H1 (cell line): Measurements from ENCODE around the gene SOBP. TPM values are rescaled to one million over a fixed set of nuclear protein-coding genes. Genes with fewer than 3 reads are reported as not detected.

Experiments used
- CTCF ChIA-PET: fragments of 300-600 bp; sonication (Branson Sonifier 250); formaldehyde crosslinking; loops from one replicate; lab custom pipeline; 2021; ENCODE audit not compliant: partially characterized antibody; lab: Charles Lee
- POLR2A ChIA-PET: fragments of 300-600 bp; sonication (Branson Sonifier 250); formaldehyde crosslinking; loops from one replicate; lab custom pipeline; 2021; ENCODE audit warnings: inconsistent platforms; ENCODE audit not compliant: partially characterized antibody; lab: Charles Lee
- DNase-seq, 2 experiments: peaks; one replicate each; pipeline versions ENCODE4 v3.0.0 to v3.0.0-alpha.2; 2010 to 2022; ENCODE audit warnings: low spot score in 2 of 2, low read depth in 1 of 2, mixed read lengths in 1 of 2
- FAIRE-seq: peaks from 2 replicates; lab custom pipeline; 2011; peaks lifted over from hg19 to GRCh38; lab: Jason Lieb, UNC
- H2AFZ ChIP-seq: 2 replicates; pipeline ENCODE4 v1.8.1; 2012; ENCODE audit warnings: low read length, inconsistent platforms
- H2AK5ac ChIP-seq: 2 replicates; pipeline ENCODE4 v1.6.1; 2013; ENCODE audit warnings: low read depth, low read length
- H2BK120ac ChIP-seq: replicated peaks from 2 replicates; pipeline ENCODE3; 2013; ENCODE audit warnings: low read depth, low read length, inconsistent platforms
- H2BK12ac ChIP-seq: 2 replicates; pipeline ENCODE4 v1.6.1; 2013; ENCODE audit warnings: low read depth, low read length
- H2BK15ac ChIP-seq: 2 replicates; pipeline ENCODE4 v1.6.1; 2013; ENCODE audit warnings: low read length
- H2BK20ac ChIP-seq: 2 replicates; pipeline ENCODE4 v1.6.1; 2013; ENCODE audit warnings: low read length
- H2BK5ac ChIP-seq: 2 replicates; pipeline ENCODE4 v1.6.1; 2013; ENCODE audit warnings: low read depth, low read length
- H3K14ac ChIP-seq: 2 replicates; pipeline ENCODE4 v1.6.1; 2013; ENCODE audit warnings: inconsistent platforms; ENCODE audit not compliant: insufficient read length
- H3K18ac ChIP-seq: 2 replicates; pipeline ENCODE4 v1.6.1; 2013; ENCODE audit warnings: low read length; ENCODE audit errors: extremely low read depth
- H3K23ac ChIP-seq: 2 replicates; pipeline ENCODE4 v1.6.1; 2013; ENCODE audit warnings: inconsistent platforms; ENCODE audit not compliant: insufficient read length
- H3K23me2 ChIP-seq: 2 replicates; pipeline ENCODE4 v1.6.1; 2013; ENCODE audit warnings: low read depth, low read length
- H3K27ac ChIP-seq: 2 replicates; pipeline ENCODE4 v1.6.1; 2011; ENCODE audit warnings: low read depth, low read length, inconsistent platforms
- H3K27me3 ChIP-seq, 4 experiments: replicated peaks in 1 of 4; 1 replicate in 1 of 4; 2 replicates in 3 of 4; pipeline versions ENCODE4 v1.6.1 to v1.8.1; 2011 to 2013; ENCODE audit warnings: low read length in 3 of 4, mild to moderate bottlenecking in 3 of 4, inconsistent platforms in 2 of 4, mixed read lengths in 2 of 4, moderate library complexity in 1 of 4; ENCODE audit not compliant: control insufficient read depth in 3 of 4, insufficient read depth in 3 of 4; ENCODE audit errors: extremely low read depth in 1 of 4
- H3K36me3 ChIP-seq, 4 experiments: 2 replicates each; pipeline versions ENCODE4 v1.6.1 to v1.8.1; 2011 to 2013; ENCODE audit warnings: mild to moderate bottlenecking in 4 of 4, low read length in 3 of 4, moderate library complexity in 2 of 4, control low read depth in 1 of 4, inconsistent platforms in 1 of 4; ENCODE audit not compliant: insufficient read depth in 4 of 4, control insufficient read depth in 2 of 4
- H3K4ac ChIP-seq: replicated peaks from 2 replicates; pipeline ENCODE3; 2013; ENCODE audit warnings: low read length, low read depth, mixed read lengths, inconsistent platforms; ENCODE audit not compliant: insufficient read length
- H3K4me1 ChIP-seq, 4 experiments: replicated peaks in 1 of 4; 1 replicate in 1 of 4; 2 replicates in 3 of 4; pipeline versions ENCODE4 v1.6.1 to v1.8.1; 2011 to 2013; ENCODE audit warnings: low read length in 3 of 4, inconsistent platforms in 2 of 4, mixed read lengths in 1 of 4; ENCODE audit not compliant: insufficient read depth in 4 of 4, control insufficient read depth in 3 of 4
- H3K4me2 ChIP-seq, 2 experiments: 2 replicates each; pipeline versions ENCODE4 v1.6.1 to v1.8.1; 2011 to 2013; ENCODE audit warnings: low read depth in 2 of 2, low read length in 2 of 2, control low read depth in 1 of 2, inconsistent platforms in 1 of 2, mild to moderate bottlenecking in 1 of 2; ENCODE audit not compliant: insufficient read depth in 1 of 2
- H3K4me3 ChIP-seq, 4 experiments: fragments of 200-600, 300-600 bp in 1 of 4; sonication (generic), shearing (Covaris generic), sonication (Bioruptor Twin) in 1 of 4; 2 replicates each; pipeline versions ENCODE4 v1.5.1 to v1.8.1; 2011 to 2016; ENCODE audit warnings: low read length in 4 of 4, low read depth in 3 of 4, control low read depth in 2 of 4, inconsistent platforms in 2 of 4, mild to moderate bottlenecking in 2 of 4, mixed read lengths in 1 of 4, moderate library complexity in 1 of 4; ENCODE audit not compliant: insufficient read depth in 2 of 4; ENCODE audit errors: extremely low read depth in 1 of 4
- H3K56ac ChIP-seq: replicated peaks from 2 replicates; pipeline ENCODE3; 2013; ENCODE audit warnings: low read depth, mild to moderate bottlenecking, mixed read lengths, low read length, inconsistent platforms; ENCODE audit not compliant: insufficient read length
- H3K79me1 ChIP-seq: 2 replicates; pipeline ENCODE4 v1.6.1; 2013; ENCODE audit warnings: low read depth, low read length, control low read depth
- H3K79me2 ChIP-seq, 2 experiments: 2 replicates each; pipeline versions ENCODE4 v1.6.1 to v1.8.1; 2012 to 2013; ENCODE audit warnings: low read length in 2 of 2, mild to moderate bottlenecking in 2 of 2, inconsistent platforms in 1 of 2; ENCODE audit not compliant: insufficient read depth in 2 of 2, control insufficient read depth in 1 of 2
- H3K9ac ChIP-seq, 4 experiments: replicated peaks in 1 of 4; 1 replicate in 1 of 4; 2 replicates in 3 of 4; pipeline versions ENCODE4 v1.6.1 to v1.8.1; 2011 to 2013; ENCODE audit warnings: low read depth in 3 of 4, low read length in 3 of 4, control low read depth in 2 of 4, mild to moderate bottlenecking in 2 of 4, moderate library complexity in 2 of 4, inconsistent platforms in 1 of 4; ENCODE audit errors: extremely low read depth in 1 of 4
- H3K9me3 ChIP-seq, 2 experiments: 2 replicates each; pipeline versions ENCODE4 v1.6.1 to v1.8.1; 2012 to 2013; ENCODE audit warnings: mild to moderate bottlenecking in 2 of 2, moderate library complexity in 2 of 2, control low read depth in 1 of 2, inconsistent platforms in 1 of 2, low read depth in 1 of 2, low read length in 1 of 2, mixed read lengths in 1 of 2; ENCODE audit not compliant: insufficient read depth in 2 of 2
- H4K20me1 ChIP-seq, 2 experiments: replicated peaks in 1 of 2; 2 replicates each; pipeline versions ENCODE3 to v1.8.1; 2011 to 2013; ENCODE audit warnings: inconsistent platforms in 2 of 2, low read length in 2 of 2, mild to moderate bottlenecking in 1 of 2; ENCODE audit not compliant: insufficient read depth in 2 of 2, control insufficient read depth in 1 of 2
- H4K5ac ChIP-seq: 2 replicates; pipeline ENCODE4 v1.6.1; 2013; ENCODE audit warnings: low read length, low read depth, mixed read lengths, inconsistent platforms; ENCODE audit not compliant: insufficient read length
- H4K8ac ChIP-seq: 2 replicates; pipeline ENCODE4 v1.8.0; 2013; ENCODE audit warnings: mild to moderate bottlenecking, moderate library complexity, low read length, inconsistent platforms; ENCODE audit not compliant: insufficient read depth; ENCODE audit errors: extremely low read depth
- H4K91ac ChIP-seq: replicated peaks from 2 replicates; pipeline ENCODE3; 2013; ENCODE audit warnings: low read length, mixed read lengths, inconsistent platforms; ENCODE audit not compliant: insufficient read length
- CBX5 ChIP-seq: fragments of 300-800, 300-1000 bp; sonication (generic); IDR thresholded peaks from 2 replicates; pipeline ENCODE4 v1.7.1; 2016; ENCODE audit warnings: antibody characterized with exemption, low read length, low read depth
- EGR1 ChIP-seq: IDR thresholded peaks from 2 replicates; pipeline ENCODE4 v1.6.1; 2011; ENCODE audit warnings: low read depth, low read length, borderline replicate concordance
- GTF2F1 ChIP-seq: IDR thresholded peaks from 2 replicates; pipeline ENCODE4 v1.6.1; 2012; ENCODE audit warnings: low read depth, low read length, improper control_type of control experiment, borderline replicate concordance
- KDM1A ChIP-seq: fragments of 200-600, 300-600 bp; sonication (generic); IDR thresholded peaks from 2 replicates; pipeline ENCODE4 v1.7.1; 2016; ENCODE audit warnings: mild to moderate bottlenecking, low read length, borderline replicate concordance
- MAX ChIP-seq: IDR thresholded peaks from 2 replicates; pipeline ENCODE4 v1.6.1; 2012; ENCODE audit warnings: inconsistent platforms
- NANOG ChIP-seq: IDR thresholded peaks from 2 replicates; pipeline ENCODE4 v1.6.1; 2011; ENCODE audit warnings: low read length, low read depth, mild to moderate bottlenecking, inconsistent platforms; ENCODE audit not compliant: insufficient read depth, poor library complexity, severe bottlenecking
- NRF1 ChIP-seq: IDR thresholded peaks from 2 replicates; pipeline ENCODE4 v1.6.1; 2011; ENCODE audit warnings: mild to moderate bottlenecking, low read depth, low read length, improper control_type of control experiment
- SIN3A ChIP-seq, 2 experiments: IDR thresholded peaks in 1 of 2; conservative IDR thresholded peaks in 1 of 2; 2 replicates each; pipeline ENCODE4 v1.6.1; 2011 to 2012; ENCODE audit warnings: low read length in 2 of 2, improper control_type of control experiment in 1 of 2, low read depth in 1 of 2, mild to moderate bottlenecking in 1 of 2
- TAF7 ChIP-seq: optimal IDR thresholded peaks from 2 replicates; pipeline ENCODE3; 2011; ENCODE audit warnings: low read depth, mild to moderate bottlenecking, inconsistent platforms, low read length, moderate library complexity, borderline replicate concordance
- USF2 ChIP-seq: IDR thresholded peaks from 2 replicates; pipeline ENCODE4 v1.6.1; 2011; ENCODE audit warnings: low read length, improper control_type of control experiment
- ZNF274 ChIP-seq: IDR thresholded peaks from 2 replicates; pipeline ENCODE4 v1.7.0; 2012; ENCODE audit warnings: low read length, borderline replicate concordance; ENCODE audit errors: extremely low read depth
- WGBS, 2 experiments: shearing (Covaris generic) in 1 of 2; methylation state at CpG; one replicate each; pipeline versions ENCODE4 v1.1.6 to v1.1.7; 2013 to 2015; ENCODE audit warnings: low lambda C conversion rate in 2 of 2, mixed read lengths in 2 of 2, inconsistent platforms in 1 of 2, low coverage in 1 of 2, missing lambda C conversion rate in 1 of 2; ENCODE audit not compliant: insufficient replicate concordance in 2 of 2, insufficient coverage in 1 of 2, insufficient read length in 1 of 2; ENCODE audit errors: extremely low coverage in 1 of 2, missing lambda C conversion rate in 1 of 2; 5-methylcytosine and 5-hydroxymethylcytosine counted together
- polyA plus RNA-seq, 7 experiments: library from polyadenylated mRNA; depleted of rRNA in 3 of 7; stranded (reverse) in 5 of 7; unstranded in 2 of 7; fragments of >200 nt in 5 of 7; fragments of 200-250 nt in 2 of 7; gene quantifications; 1 replicate in 5 of 7; 2 replicates in 1 of 7; 4 replicates in 1 of 7; pipeline versions ENCODE4 v1.2.1 to v1.2.3, GENCODE V29; 2011 to 2013; ENCODE audit warnings: missing spikeins in 2 of 7, mixed read lengths in 2 of 7
- total RNA-seq: library from RNA; stranded (reverse); fragmentation: NEBNext Ultra II Directional; extraction: Animal tissue kit (Norgen Biotek cat#: 25700); gene quantifications from 2 replicates; pipeline ENCODE4 v1.2.1, GENCODE V29; 2021

SOBP gene
- total and polyA plus RNA-seq, 2 of the 8 experiments (the other 6 are each of a cell fraction or from before 2014, with no cell fraction given), result 0.45 to 6.2 TPM

GRCh38 chr6:107642861-107643328 lies 153.0 kb downstream of the SOBP start:
- Histone ChIP-seq H2BK15ac (no peak overlapping the region), H3K4me2 (no peak overlapping the region), H3K79me1 (no peaks in the 10 kb centered on the region), H3K9ac (no peak overlapping the region), H2AK5ac (no peak overlapping the region), H4K91ac (no peak overlapping the region), H3K4me1 (no peaks in the 10 kb centered on the region), H3K27ac (no peak overlapping the region), H3K23me2 (no peaks in the 10 kb centered on the region), H3K18ac (no peak overlapping the region), H3K14ac (no peak overlapping the region), H3K27me3 (no peaks in the 10 kb centered on the region), H2BK5ac (no peak overlapping the region), H4K8ac (no peak overlapping the region), H4K20me1 (no peaks in the 10 kb centered on the region), H3K23ac (no peak overlapping the region), H3K4ac (no peak overlapping the region), H2BK20ac (no peak overlapping the region), H3K4me3 (no peak overlapping the region), H3K36me3 (no peaks in the 10 kb centered on the region), H4K5ac (no peak overlapping the region), H3K9me3 (no peaks in the 10 kb centered on the region), H2AFZ (no peak overlapping the region), H3K56ac (no peak overlapping the region), H2BK120ac (no peak overlapping the region), H2BK12ac (no peak overlapping the region), H3K79me2 (no peaks in the 10 kb centered on the region)
- POLR2A ChIA-PET, result interaction anchor here (1.2 kb wide), 1 partner anchor 37 kb away, joined by 3 read pairs; no protein-coding TSS in a partner anchor
- no peak for FAIRE-seq
- DNase-seq, result no peak
- WGBS, 2 experiments, result 87% methylated on average over 3 of the region's 3 CpGs; no CpG with 5 or more reads in 1 of the 2 experiments
- CTCF ChIA-PET, result interaction anchor here (0.7 to 2.3 kb wide), 3 partner anchors 12 to 516 kb away, joined by 4 to 13 read pairs (median 5); no protein-coding TSS in a partner anchor
- TF ChIP-seq MAX, result no peak
- no peak for TF ChIP-seq USF2
- TF ChIP-seq CBX5, result no peak
- TF ChIP-seq GTF2F1, result no peak
- no peak for TF ChIP-seq KDM1A
- TF ChIP-seq ZNF274, result no peak
- no peak for TF ChIP-seq EGR1
- TF ChIP-seq TAF7, result no peak
- TF ChIP-seq NRF1, result no peak
- TF ChIP-seq SIN3A (conservative IDR thresholded peaks at IDR 0.05 in 1 of 2, IDR thresholded peaks at IDR 0.05 in 1 of 2; ENCODE audit: low read depth in 1 of 2, low read length in 2 of 2), result no peak
- no peak for TF ChIP-seq NANOG
